Measurements from ENCODE around the gene ATXN7L3B. TPM values are rescaled to one million over a fixed set of nuclear protein-coding genes. Genes with fewer than 3 reads are reported as not detected.

The ATXN7L3B gene
- total and polyA plus RNA-seq, 9 of the 15 experiments (the other 6 are each of a cell fraction or from before 2014, with no cell fraction given): 10.3 to 40.5 (median 31.0) TPM

- no peak for TF ChIP-seq RNF219 (CRISPR knock-in tag; IDR thresholded peaks at IDR 0.05)
Measured at GRCh38 chr12:74526535-74526934, 11.1 kb upstream of the ATXN7L3B start (continued).

GRCh38 chr12:74527491-74527890 lies 10.1 kb upstream of the ATXN7L3B start:
- no peaks in the 10 kb centered on the region for H4K20me1 ChIP-seq (replicated peaks; ENCODE audit: control insufficient read depth, insufficient read depth, low read length)
- no TSS peak for BruUV-seq (replicated peaks)
- CTCF ChIA-PET (ENCODE audit: low intra/inter-chr PET ratio): no interaction called here
- no peak overlapping the region for H2AFZ ChIP-seq (ENCODE audit: low read depth, low read length)
- FAIRE-seq (no peak), DNase-seq (ENCODE audit: extremely low read depth in 1 of 4, low spot score in 3 of 4) (no peak), ATAC-seq (no peak)
- H3K36me3 ChIP-seq (ENCODE audit: control insufficient read depth, insufficient read depth, low read length): no peaks in the 10 kb centered on the region
- in situ Hi-C loops (cut with MboI): loop anchor here (25.0 kb wide), 1 partner anchor 415 kb away; no protein-coding TSS in a partner anchor
- no peak overlapping the region for H3K4me2 ChIP-seq (ENCODE audit: insufficient read depth, low read length)
- H3K9me1 ChIP-seq (ENCODE audit: control insufficient read depth, insufficient read depth, low read length): no peaks in the 10 kb centered on the region
- POLR2A ChIA-PET: no interaction called here
- 19% methylated on average over 2 of the region's 2 CpGs for WGBS (ENCODE audit: insufficient coverage, low coverage, missing lambda C conversion rate)
- H3K27ac ChIP-seq (ENCODE audit: extremely low read depth, low read depth, low read length): no peak overlapping the region
- no peaks in the 10 kb centered on the region for H3K4me1 ChIP-seq (replicated peaks in 1 of 2; ENCODE audit: control insufficient read depth in 2 of 2, insufficient read depth in 2 of 2, low read length in 2 of 2)
- intact Hi-C loops (cut with micrococcal nuclease): no loop called here
- no peaks in the 10 kb centered on the region for H3K79me2 ChIP-seq (ENCODE audit: control insufficient read depth, insufficient read depth, low read length)
- no peaks in the 10 kb centered on the region for H3K9me3 ChIP-seq (replicated peaks; ENCODE audit: control insufficient read depth, insufficient read depth, low read depth, low read length)
- no peaks in the 10 kb centered on the region for H3K27me3 ChIP-seq (ENCODE audit: control insufficient read depth in 2 of 2, insufficient read depth in 2 of 2, low read length in 2 of 2)
- H3K9ac ChIP-seq (ENCODE audit: insufficient read depth in 1 of 2, low read depth in 2 of 2, low read length in 2 of 2): no peak overlapping the region
- no peak overlapping the region for H3K4me3 ChIP-seq
- TF ChIP-seq ZNF316 (IDR thresholded peaks at IDR 0.05) (peak; percentile 27; the same call in 1 of the 2 replicates), CEBPB (tag; IDR thresholded peaks at IDR 0.05) (peak; percentile 71), REST (IDR thresholded peaks at IDR 0.05; ENCODE audit: borderline replicate concordance) (no peak), REST (CRISPR knock-in tag; IDR thresholded peaks at IDR 0.05; ENCODE audit: low read depth) (no peak), CBX8 (IDR thresholded peaks at IDR 0.05; ENCODE audit: borderline replicate concordance, extremely low read depth, low read depth, low read length, poor library complexity, severe bottlenecking) (no peak), ATF3 (IDR thresholded peaks at IDR 0.05) (peak; percentile 66), ATF3 (CRISPR knock-in tag; conservative IDR thresholded peaks at IDR 0.05) (no peak), CHCHD3 (CRISPR knock-in tag; IDR thresholded peaks at IDR 0.05) (no peak)
